WTC11 (cell line): ENCODE data around the gene MCF2L2. TPM values are rescaled to one million over a fixed set of nuclear protein-coding genes. Genes with fewer than 3 reads are reported as not detected.

Source experiments
- ATAC-seq: fragments of 200-7000 bp; cut with Tn5 transposase; 2 replicates; pipeline ENCODE4 v1.10.0; 2021; ENCODE audit warnings: mild to moderate bottlenecking, moderate library complexity
- CTCF ChIA-PET: fragments of 300-600 bp; sonication (Branson Sonifier 250); formaldehyde crosslinking; loops from one replicate; lab custom pipeline; 2021; ENCODE audit warnings: antibody characterized with exemption; lab: Charles Lee
- POLR2A ChIA-PET: fragments of 350-600 bp; sonication (Branson Sonifier 250); formaldehyde crosslinking; loops from one replicate; lab custom pipeline; 2021; ENCODE audit warnings: antibody characterized with exemption; lab: Charles Lee
- DNase-seq: peaks from one replicate; pipeline ENCODE4 v3.0.0; 2021; ENCODE audit warnings: low spot score
- H3K27ac Mint-ChIP-seq: 2 replicates; pipeline ENCODE4 v1.8.0; 2021; ENCODE audit warnings: mixed read lengths
- H3K27me3 Mint-ChIP-seq: 2 replicates; pipeline ENCODE4 v1.8.0; 2021; ENCODE audit warnings: low read depth, mild to moderate bottlenecking, moderate library complexity, mixed read lengths
- H3K36me3 Mint-ChIP-seq: 2 replicates; pipeline ENCODE4 v1.8.0; 2021; ENCODE audit warnings: mixed read lengths
- H3K4me1 Mint-ChIP-seq: 2 replicates; pipeline ENCODE4 v1.8.0; 2022; ENCODE audit warnings: mixed read lengths
- H3K4me3 Mint-ChIP-seq: 2 replicates; pipeline ENCODE4 v1.8.0; 2021; ENCODE audit warnings: mild to moderate bottlenecking, moderate library complexity, mixed read lengths
- H3K9me3 Mint-ChIP-seq: 2 replicates; pipeline ENCODE4 v1.8.0; 2021; ENCODE audit warnings: mixed read lengths
- ATF1 ChIP-seq: sonication (generic); formaldehyde crosslinking; IDR thresholded peaks from 2 replicates; pipeline ENCODE4 v1.8.1; 2023; ENCODE audit warnings: mild to moderate bottlenecking, moderate library complexity, missing genetic modification reagents
- CREB1 ChIP-seq: sonication (generic); formaldehyde crosslinking; IDR thresholded peaks from 2 replicates; pipeline ENCODE4 v1.8.0; 2023; ENCODE audit warnings: mild to moderate bottlenecking, missing genetic modification reagents
- E2F1 ChIP-seq: sonication (generic); formaldehyde crosslinking; IDR thresholded peaks from 2 replicates; pipeline ENCODE4 v1.8.0; 2022; ENCODE audit warnings: mild to moderate bottlenecking, missing genetic modification reagents
- E2F4 ChIP-seq: sonication (generic); formaldehyde crosslinking; IDR thresholded peaks from 2 replicates; pipeline ENCODE4 v1.8.1; 2022; ENCODE audit warnings: low read depth, mild to moderate bottlenecking, moderate library complexity, missing genetic modification reagents, borderline replicate concordance
- ESRRA ChIP-seq: sonication (generic); formaldehyde crosslinking; IDR thresholded peaks from 2 replicates; pipeline ENCODE4 v1.8.1; 2022; ENCODE audit warnings: mild to moderate bottlenecking, missing genetic modification reagents, borderline replicate concordance
- GRHL2 ChIP-seq: fragments of 250-450 bp; sonication (Bioruptor Pico); IDR thresholded peaks from 2 replicates; pipeline ENCODE4 v1.8.0; 2022; ENCODE audit warnings: mild to moderate bottlenecking, moderate library complexity; ENCODE audit not compliant: insufficient replicate concordance, severe bottlenecking
- GTF2I ChIP-seq: fragments of 250-450 bp; sonication (Bioruptor Pico); conservative IDR thresholded peaks from 2 replicates; pipeline ENCODE4 v1.4.0; 2021; ENCODE audit warnings: mild to moderate bottlenecking
- MLX ChIP-seq: sonication (generic); formaldehyde crosslinking; IDR thresholded peaks from 2 replicates; pipeline ENCODE4 v1.8.1; 2023; ENCODE audit warnings: mild to moderate bottlenecking, missing genetic modification reagents, moderate library complexity
- NFATC4 ChIP-seq: fragments of 250-450 bp; sonication (Bioruptor Pico); IDR thresholded peaks from 2 replicates; pipeline ENCODE4 v1.9.0; 2021; ENCODE audit warnings: mild to moderate bottlenecking
- SMAD3 ChIP-seq: sonication (generic); formaldehyde crosslinking; IDR thresholded peaks from 2 replicates; pipeline ENCODE4 v1.8.0; 2022; ENCODE audit warnings: missing genetic modification reagents, mild to moderate bottlenecking, borderline replicate concordance
- SP1 ChIP-seq: sonication (generic); formaldehyde crosslinking; conservative IDR thresholded peaks from 2 replicates; pipeline ENCODE4 v1.8.1; 2022; ENCODE audit warnings: missing genetic modification reagents
- USF1 ChIP-seq: sonication (generic); formaldehyde crosslinking; IDR thresholded peaks from 2 replicates; pipeline ENCODE4 v1.8.0; 2022; ENCODE audit warnings: mild to moderate bottlenecking, missing genetic modification reagents
- ZNF219 ChIP-seq: sonication (generic); formaldehyde crosslinking; IDR thresholded peaks from 2 replicates; pipeline ENCODE4 v1.8.0; 2023; ENCODE audit warnings: missing genetic modification reagents, mild to moderate bottlenecking, borderline replicate concordance
- ZNF281 ChIP-seq: sonication (generic); formaldehyde crosslinking; IDR thresholded peaks from 2 replicates; pipeline ENCODE4 v1.8.0; 2023; ENCODE audit warnings: mild to moderate bottlenecking, missing genetic modification reagents
- ZNF423 ChIP-seq: fragments of 250-450 bp; sonication (Bioruptor Pico); IDR thresholded peaks from 2 replicates; pipeline ENCODE4 v2.1.2; 2022; ENCODE audit warnings: mild to moderate bottlenecking, moderate library complexity
- ZNF512 ChIP-seq: sonication (generic); formaldehyde crosslinking; IDR thresholded peaks from 2 replicates; pipeline ENCODE4 v1.8.1; 2022; ENCODE audit warnings: missing genetic modification reagents, borderline replicate concordance
- total RNA-seq: library from RNA; stranded (reverse); gene quantifications from 3 replicates; pipeline ENCODE4 v1.2.3, GENCODE V29; 2021
- TF ChIP-seq, protein P1 (sequence below): sonication (generic); formaldehyde crosslinking; IDR thresholded peaks from 2 replicates; pipeline ENCODE4 v1.8.0; 2022; ENCODE audit warnings: missing genetic modification reagents
- TF ChIP-seq, protein P2 (sequence below): sonication (generic); formaldehyde crosslinking; conservative IDR thresholded peaks from 2 replicates; pipeline ENCODE4 v1.8.1; 2022; ENCODE audit warnings: mild to moderate bottlenecking, missing genetic modification reagents
- TF ChIP-seq, protein P3 (sequence below): sonication (generic); formaldehyde crosslinking; IDR thresholded peaks from 2 replicates; pipeline ENCODE4 v1.8.1; 2023; ENCODE audit warnings: mild to moderate bottlenecking, missing genetic modification reagents

The MCF2L2 gene
- total RNA-seq, 1 experiment from 2014 or later, result 7.5 TPM

DNA sequence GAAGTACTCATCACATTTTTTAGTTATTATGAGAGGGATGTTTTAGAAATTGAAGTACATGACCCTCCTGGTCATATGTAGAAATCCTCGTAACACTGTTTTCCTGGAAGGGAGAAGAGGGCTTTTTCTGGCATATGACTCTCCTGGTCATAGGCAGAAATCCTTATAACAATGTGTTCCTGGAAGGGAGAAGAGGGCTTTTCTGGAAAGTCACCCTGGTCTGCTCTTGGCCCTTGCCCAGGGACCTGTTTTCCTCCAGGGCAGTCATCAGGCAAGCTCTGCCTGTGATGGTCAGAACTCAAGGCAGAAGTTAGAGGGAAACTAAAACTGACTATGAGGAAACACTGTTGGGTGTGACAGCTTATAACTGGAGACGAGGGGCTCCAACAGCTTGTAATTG lies 293.6 kb downstream of the MCF2L2 start:
- no peaks in the 10 kb centered on the region for H3K27me3 Mint-ChIP-seq
- CTCF ChIA-PET, result interaction anchor here (1.4 kb wide), 1 partner anchor 12 kb away, joined by 3 read pairs; no protein-coding TSS in a partner anchor

GRCh38 chr3:183132409-183132808 lies 296.0 kb downstream of the MCF2L2 start:
- ChIA-PET POLR2A (no interaction called here), CTCF (interaction anchor here (1.2 kb wide), 1 partner anchor 9 kb away, joined by 3 read pairs; no protein-coding TSS in a partner anchor)
- H3K4me3 Mint-ChIP-seq, result no peak overlapping the region
- DNase-seq, result no peak
- peaks cover 23% of the 10 kb centered on the region for H3K9me3 Mint-ChIP-seq
- no peak for ATAC-seq
- no peak overlapping the region for H3K27ac Mint-ChIP-seq
- peaks cover 19% of the 10 kb centered on the region for H3K36me3 Mint-ChIP-seq
- peaks cover 12% of the 10 kb centered on the region for H3K4me1 Mint-ChIP-seq
- peaks cover 3% of the 10 kb centered on the region; the same call in 1 of the 2 replicates for H3K27me3 Mint-ChIP-seq
- no peak for TF ChIP-seq E2F1 (CRISPR knock-in tag)
- TF ChIP-seq GRHL2, result no peak
- no peak for TF ChIP-seq ZNF281
- TF ChIP-seq ZNF219 (CRISPR knock-in tag), result no peak
- TF ChIP-seq CREB1 (CRISPR knock-in tag), result no peak
- no peak for TF ChIP-seq SMAD3 (CRISPR knock-in tag)
- no peak for TF ChIP-seq ZNF423 (CRISPR knock-in tag)
- no peak for TF ChIP-seq USF1 (CRISPR knock-in tag)
- TF ChIP-seq GTF2I (CRISPR knock-in tag), result no peak
- TF ChIP-seq ZNF512, result no peak
- TF ChIP-seq ESRRA (CRISPR knock-in tag), result no peak
- no peak for TF ChIP-seq NFATC4 (CRISPR knock-in tag)
- TF ChIP-seq, protein P1, sequence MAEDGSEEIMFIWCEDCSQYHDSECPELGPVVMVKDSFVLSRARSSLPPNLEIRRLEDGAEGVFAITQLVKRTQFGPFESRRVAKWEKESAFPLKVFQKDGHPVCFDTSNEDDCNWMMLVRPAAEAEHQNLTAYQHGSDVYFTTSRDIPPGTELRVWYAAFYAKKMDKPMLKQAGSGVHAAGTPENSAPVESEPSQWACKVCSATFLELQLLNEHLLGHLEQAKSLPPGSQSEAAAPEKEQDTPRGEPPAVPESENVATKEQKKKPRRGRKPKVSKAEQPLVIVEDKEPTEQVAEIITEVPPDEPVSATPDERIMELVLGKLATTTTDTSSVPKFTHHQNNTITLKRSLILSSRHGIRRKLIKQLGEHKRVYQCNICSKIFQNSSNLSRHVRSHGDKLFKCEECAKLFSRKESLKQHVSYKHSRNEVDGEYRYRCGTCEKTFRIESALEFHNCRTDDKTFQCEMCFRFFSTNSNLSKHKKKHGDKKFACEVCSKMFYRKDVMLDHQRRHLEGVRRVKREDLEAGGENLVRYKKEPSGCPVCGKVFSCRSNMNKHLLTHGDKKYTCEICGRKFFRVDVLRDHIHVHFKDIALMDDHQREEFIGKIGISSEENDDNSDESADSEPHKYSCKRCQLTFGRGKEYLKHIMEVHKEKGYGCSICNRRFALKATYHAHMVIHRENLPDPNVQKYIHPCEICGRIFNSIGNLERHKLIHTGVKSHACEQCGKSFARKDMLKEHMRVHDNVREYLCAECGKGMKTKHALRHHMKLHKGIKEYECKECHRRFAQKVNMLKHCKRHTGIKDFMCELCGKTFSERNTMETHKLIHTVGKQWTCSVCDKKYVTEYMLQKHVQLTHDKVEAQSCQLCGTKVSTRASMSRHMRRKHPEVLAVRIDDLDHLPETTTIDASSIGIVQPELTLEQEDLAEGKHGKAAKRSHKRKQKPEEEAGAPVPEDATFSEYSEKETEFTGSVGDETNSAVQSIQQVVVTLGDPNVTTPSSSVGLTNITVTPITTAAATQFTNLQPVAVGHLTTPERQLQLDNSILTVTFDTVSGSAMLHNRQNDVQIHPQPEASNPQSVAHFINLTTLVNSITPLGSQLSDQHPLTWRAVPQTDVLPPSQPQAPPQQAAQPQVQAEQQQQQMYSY (CRISPR knock-in tag), result no peak
- no peak for TF ChIP-seq ATF1 (CRISPR knock-in tag)
- TF ChIP-seq MLX (CRISPR knock-in tag), result no peak
- TF ChIP-seq SP1 (CRISPR knock-in tag), result no peak

More for the DNA sequence above, 293.6 kb downstream of the MCF2L2 start:
- no peak overlapping the region for H3K4me3 Mint-ChIP-seq
- peaks cover 12% of the 10 kb centered on the region for H3K4me1 Mint-ChIP-seq
- DNase-seq, result no peak
- TF ChIP-seq E2F4 (CRISPR knock-in tag) (no peak), ZNF219 (CRISPR knock-in tag) (no peak)
- TF ChIP-seq, protein P2, sequence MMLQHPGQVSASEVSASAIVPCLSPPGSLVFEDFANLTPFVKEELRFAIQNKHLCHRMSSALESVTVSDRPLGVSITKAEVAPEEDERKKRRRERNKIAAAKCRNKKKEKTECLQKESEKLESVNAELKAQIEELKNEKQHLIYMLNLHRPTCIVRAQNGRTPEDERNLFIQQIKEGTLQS, result no peak
- TF ChIP-seq, protein P3, sequence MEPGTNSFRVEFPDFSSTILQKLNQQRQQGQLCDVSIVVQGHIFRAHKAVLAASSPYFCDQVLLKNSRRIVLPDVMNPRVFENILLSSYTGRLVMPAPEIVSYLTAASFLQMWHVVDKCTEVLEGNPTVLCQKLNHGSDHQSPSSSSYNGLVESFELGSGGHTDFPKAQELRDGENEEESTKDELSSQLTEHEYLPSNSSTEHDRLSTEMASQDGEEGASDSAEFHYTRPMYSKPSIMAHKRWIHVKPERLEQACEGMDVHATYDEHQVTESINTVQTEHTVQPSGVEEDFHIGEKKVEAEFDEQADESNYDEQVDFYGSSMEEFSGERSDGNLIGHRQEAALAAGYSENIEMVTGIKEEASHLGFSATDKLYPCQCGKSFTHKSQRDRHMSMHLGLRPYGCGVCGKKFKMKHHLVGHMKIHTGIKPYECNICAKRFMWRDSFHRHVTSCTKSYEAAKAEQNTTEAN, result no peak
- H3K36me3 Mint-ChIP-seq, result 0 out of 2 replicates have a peak, but pooled peaks cover 3% of the 10 kb centered on the region
- H3K9me3 Mint-ChIP-seq, result peaks cover 4% of the 10 kb centered on the region
- POLR2A ChIA-PET, result no interaction called here
- ATAC-seq, result no peak
- no peak overlapping the region for H3K27ac Mint-ChIP-seq
